Ishikawa (cell line): ENCODE measurements around the gene MAGI2.

Experiments
- CEBPB ChIP-seq: IDR thresholded peaks from 2 replicates; pipeline ENCODE4 v1.6.1; 2012
- CREB1 ChIP-seq: IDR thresholded peaks from 2 replicates; pipeline ENCODE4 v1.6.1; 2012; ENCODE audit warnings: low read depth
- EGR1 ChIP-seq: IDR thresholded peaks from 2 replicates; pipeline ENCODE4 v1.6.1; 2012
- EP300 ChIP-seq: IDR thresholded peaks from 2 replicates; pipeline ENCODE4 v1.6.1; 2012; ENCODE audit warnings: borderline replicate concordance
- FOXM1 ChIP-seq: IDR thresholded peaks from 2 replicates; pipeline ENCODE4 v1.6.1; 2012; ENCODE audit warnings: low read depth, borderline replicate concordance
- NFIC ChIP-seq: IDR thresholded peaks from 2 replicates; pipeline ENCODE4 v1.6.1; 2012
- RAD21 ChIP-seq: IDR thresholded peaks from 2 replicates; pipeline ENCODE4 v1.6.1; 2012; ENCODE audit warnings: low read depth
- REST ChIP-seq: IDR thresholded peaks from 2 replicates; pipeline ENCODE4 v1.6.1; 2012; ENCODE audit warnings: low read depth, mild to moderate bottlenecking
- TAF1 ChIP-seq: IDR thresholded peaks from 2 replicates; pipeline ENCODE4 v1.6.1; 2012; ENCODE audit warnings: low read depth, mild to moderate bottlenecking
- TCF12 ChIP-seq: IDR thresholded peaks from 2 replicates; pipeline ENCODE4 v1.6.1; 2012; ENCODE audit warnings: low read depth
- TEAD4 ChIP-seq: IDR thresholded peaks from 2 replicates; pipeline ENCODE4 v1.6.1; 2012
- USF1 ChIP-seq: IDR thresholded peaks from 2 replicates; pipeline ENCODE4 v1.6.1; 2012
- YY1 ChIP-seq: IDR thresholded peaks from 2 replicates; pipeline ENCODE4 v1.6.1; 2012; ENCODE audit warnings: low read depth
- ZBTB7A ChIP-seq: IDR thresholded peaks from 2 replicates; pipeline ENCODE4 v1.6.1; 2012; ENCODE audit warnings: low read depth
- TF ChIP-seq, protein P1 (sequence below): IDR thresholded peaks from 2 replicates; pipeline ENCODE4 v1.6.1; 2012

Gene MAGI2

DNA sequence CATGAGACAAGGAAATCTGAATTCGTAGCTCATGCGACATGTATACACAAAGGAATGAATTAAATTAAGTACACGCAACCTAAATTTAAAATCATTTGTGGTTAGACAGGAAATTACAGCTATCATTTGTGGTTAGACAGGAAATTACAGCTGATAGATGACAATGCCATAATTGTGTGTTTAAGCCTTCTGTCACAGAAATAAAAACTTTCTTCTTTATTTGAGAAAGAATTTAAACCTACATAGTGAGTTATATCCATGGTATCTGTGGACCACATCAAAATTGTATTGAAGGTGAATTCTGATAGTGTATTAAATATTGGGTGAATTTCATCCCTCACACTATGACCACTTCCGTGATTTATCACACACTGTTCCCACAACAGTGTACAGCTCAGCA lies 362.9 kb downstream of the MAGI2 start:
- TF ChIP-seq EP300: no peak
- TF ChIP-seq ZBTB7A: no peak
- TF ChIP-seq NFIC: no peak
- no peak for TF ChIP-seq TEAD4
- no peak for TF ChIP-seq TAF1
- TF ChIP-seq, protein P1, sequence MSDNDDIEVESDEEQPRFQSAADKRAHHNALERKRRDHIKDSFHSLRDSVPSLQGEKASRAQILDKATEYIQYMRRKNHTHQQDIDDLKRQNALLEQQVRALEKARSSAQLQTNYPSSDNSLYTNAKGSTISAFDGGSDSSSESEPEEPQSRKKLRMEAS: no peak
- no peak for TF ChIP-seq YY1
- no peak for TF ChIP-seq EGR1
- no peak for TF ChIP-seq REST
- TF ChIP-seq CREB1: no peak
- no peak for TF ChIP-seq CEBPB
- no peak for TF ChIP-seq TCF12
- no peak for TF ChIP-seq FOXM1
- TF ChIP-seq RAD21: no peak
- no peak for TF ChIP-seq USF1

- TF ChIP-seq TCF12 (no peak), ZBTB7A (no peak), TEAD4 (no peak), CREB1 (no peak), REST (no peak), YY1 (no peak), RAD21 (no peak), CEBPB (no peak), USF1 (no peak), FOXM1 (no peak), TAF1 (no peak), NFIC (no peak)
- TF ChIP-seq, protein P1: no peak
Observed at GRCh38 chr7:79084423-79084822, 369.0 kb downstream of the MAGI2 start.

- TF ChIP-seq TCF12 (no peak), EP300 (no peak), REST (no peak), ZBTB7A (no peak), RAD21 (no peak), YY1 (no peak), CEBPB (no peak), CREB1 (no peak), NFIC (no peak), FOXM1 (no peak), TEAD4 (no peak), EGR1 (no peak)
Observed at GRCh38 chr7:79079919-79080554, 373.4 kb downstream of the MAGI2 start.

DNA sequence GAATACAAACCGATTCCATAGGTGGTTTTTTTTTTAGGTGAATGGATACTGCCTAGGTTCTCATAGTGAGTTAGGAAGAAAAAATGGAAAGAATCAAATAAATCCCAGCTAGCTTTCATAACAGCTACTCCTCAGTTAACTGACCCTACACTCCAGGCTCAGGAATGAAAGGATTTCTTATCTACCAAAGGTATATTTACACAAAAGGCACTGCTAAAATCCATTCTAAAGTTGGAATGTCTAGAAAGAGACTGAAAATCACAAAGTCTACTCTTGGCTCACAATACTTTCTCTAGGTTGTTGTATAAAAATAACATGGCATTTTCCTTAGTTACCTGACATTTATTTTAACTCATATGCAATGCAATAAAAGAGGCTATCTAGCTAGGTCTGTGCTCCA lies 375.2 kb downstream of the MAGI2 start:
- TF ChIP-seq ZBTB7A (no peak), NFIC (no peak), EP300 (no peak), TAF1 (no peak), RAD21 (no peak), REST (no peak), CREB1 (no peak), TEAD4 (no peak), CEBPB (no peak), TCF12 (no peak), USF1 (no peak), EGR1 (no peak)
- TF ChIP-seq, protein P1: no peak
